Activated B cell treated with CpG ODN at 0.5 μM for 24 hours (primary cell): ENCODE results near the gene DIAPH3. TPM values are rescaled to one million over a fixed set of nuclear protein-coding genes. Genes with fewer than 3 reads are reported as not detected.

ENCODE experiments used
- ATAC-seq: fragments of 200-7000 bp; cut with Tn5 transposase; one replicate; pipeline ENCODE4 v1.10.0; 2021; ENCODE audit warnings: low read depth, mild to moderate bottlenecking, moderate library complexity
- CTCF ChIA-PET: fragments of 350-600 bp; sonication (Branson Sonifier 250); formaldehyde crosslinking; loops from one replicate; lab custom pipeline; 2021; ENCODE audit warnings: antibody characterized with exemption; lab: Charles Lee
- POLR2A ChIA-PET: fragments of 350-600 bp; sonication (Branson Sonifier 250); formaldehyde crosslinking; loops from one replicate; lab custom pipeline; 2021; ENCODE audit warnings: antibody characterized with exemption; lab: Charles Lee
- DNase-seq: peaks from one replicate; pipeline ENCODE4 v3.0.0; 2022
- H3K27ac Mint-ChIP-seq: one replicate; pipeline ENCODE4 v1.8.0; 2020; ENCODE audit warnings: mixed read lengths
- H3K27me3 Mint-ChIP-seq: one replicate; pipeline ENCODE4 v1.8.0; 2021; ENCODE audit warnings: mixed read lengths
- H3K36me3 Mint-ChIP-seq: one replicate; pipeline ENCODE4 v1.8.0; 2021; ENCODE audit warnings: low read depth, mixed read lengths
- H3K4me1 Mint-ChIP-seq: one replicate; pipeline ENCODE4 v1.8.0; 2021; ENCODE audit warnings: mixed read lengths
- H3K4me3 Mint-ChIP-seq: one replicate; pipeline ENCODE4 v1.8.0; 2020; ENCODE audit warnings: mild to moderate bottlenecking, mixed read lengths
- H3K9me3 Mint-ChIP-seq: one replicate; pipeline ENCODE4 v1.8.0; 2020; ENCODE audit warnings: mixed read lengths
- CTCF ChIP-seq: fragments of 200-600 bp; IDR thresholded peaks from one replicate; pipeline ENCODE4 v1.8.0; 2022; ENCODE audit warnings: antibody characterized with exemption, mild to moderate bottlenecking
- intact Hi-C: fragments of 100-400 bp; cut with micrococcal nuclease; formaldehyde crosslinking; loops from one replicate; pipeline ENCODE4 v1.15.1; 2024
- total RNA-seq: library from RNA; stranded (reverse); gene quantifications from 2 replicates; pipeline ENCODE4 v1.2.3, GENCODE V29; 2022

DIAPH3 gene
- total RNA-seq, 1 donor from 2014 or later = 0.38 TPM

DNA sequence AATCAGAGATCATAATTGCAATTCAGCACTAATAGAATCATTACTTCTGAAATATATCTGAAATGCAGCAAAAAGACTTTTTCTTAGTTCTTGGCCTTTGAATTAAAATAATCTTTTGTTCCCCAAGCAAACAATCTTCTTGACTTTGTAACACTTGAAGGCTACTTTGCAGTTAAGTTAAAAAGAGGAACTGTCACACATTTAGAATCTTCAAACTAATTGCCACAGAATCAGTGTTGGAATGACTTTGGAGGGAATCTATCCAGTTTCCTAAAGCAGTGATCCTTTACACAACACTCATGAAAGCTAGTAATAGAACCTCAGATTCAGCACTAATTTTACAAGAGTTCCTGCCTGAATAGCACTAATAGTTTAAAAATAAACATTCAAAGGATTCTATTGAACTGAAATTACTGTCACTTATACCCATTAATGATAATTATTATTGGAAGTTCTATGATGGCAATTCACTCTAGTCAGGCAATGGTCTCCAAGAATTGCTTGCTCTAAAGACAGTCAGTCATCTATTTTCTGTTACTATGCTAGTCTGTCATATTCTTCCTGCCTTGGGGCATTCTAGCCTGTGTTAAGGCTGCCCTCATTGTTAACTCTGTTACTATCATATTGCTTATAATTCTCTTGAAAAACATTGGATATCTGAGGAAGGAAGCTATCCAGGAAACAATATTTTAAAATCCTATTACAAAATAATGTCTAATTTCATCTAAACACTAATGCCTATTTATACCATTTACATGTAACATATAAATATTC is 362.4 kb downstream of the DIAPH3 start:
- H3K27ac Mint-ChIP-seq = no peak overlapping the region
- CTCF ChIA-PET = no interaction called here
- intact Hi-C loops = no loop called here
- POLR2A ChIA-PET = no interaction called here
- H3K27me3 Mint-ChIP-seq = no peaks in the 10 kb centered on the region
- H3K36me3 Mint-ChIP-seq = no peaks in the 10 kb centered on the region
- DNase-seq (no peak), ATAC-seq (no peak)
- no peak for TF ChIP-seq CTCF
- no peaks in the 10 kb centered on the region for H3K9me3 Mint-ChIP-seq
- no peak overlapping the region for H3K4me3 Mint-ChIP-seq
- no peaks in the 10 kb centered on the region for H3K4me1 Mint-ChIP-seq

- Mint-ChIP-seq H3K36me3 (no peaks in the 10 kb centered on the region), H3K4me1 (no peaks in the 10 kb centered on the region), H3K4me3 (no peak overlapping the region), H3K27me3 (no peaks in the 10 kb centered on the region), H3K27ac (no peak overlapping the region), H3K9me3 (no peaks in the 10 kb centered on the region)
- CTCF ChIA-PET = no interaction called here
- POLR2A ChIA-PET = no interaction called here
- no peak for TF ChIP-seq CTCF
- intact Hi-C loops = no loop called here
- ATAC-seq (no peak), DNase-seq (no peak)
Measured at GRCh38 chr13:59793107-59793506, 370.6 kb downstream of the DIAPH3 start.

DNA sequence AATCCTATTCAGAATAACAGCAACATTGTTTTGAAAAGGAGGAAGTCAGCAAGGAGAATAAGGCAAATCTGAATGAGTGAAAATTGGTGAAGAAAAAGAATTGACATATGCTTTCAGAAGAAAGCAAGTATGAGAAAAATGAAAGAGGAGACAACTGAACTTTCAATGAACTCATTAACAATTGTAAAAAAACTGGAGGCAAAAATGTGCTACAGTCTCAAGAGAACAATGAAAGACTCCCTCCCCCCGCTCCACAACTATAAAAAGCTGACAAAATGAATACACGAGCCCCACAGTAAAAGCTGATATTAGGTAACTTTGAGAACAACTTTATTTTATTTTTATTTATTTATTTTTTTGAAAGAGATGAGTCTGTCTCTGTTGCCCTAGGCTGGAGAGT is 373.1 kb downstream of the DIAPH3 start:
- Mint-ChIP-seq H3K9me3 (no peaks in the 10 kb centered on the region), H3K36me3 (no peaks in the 10 kb centered on the region), H3K4me3 (no peak overlapping the region), H3K27me3 (no peaks in the 10 kb centered on the region), H3K4me1 (no peaks in the 10 kb centered on the region), H3K27ac (no peak overlapping the region)
- no peak for ATAC-seq
- TF ChIP-seq CTCF = no peak
- DNase-seq = no peak
- CTCF ChIA-PET = no interaction called here
- POLR2A ChIA-PET = no interaction called here
- intact Hi-C loops = no loop called here

DNA sequence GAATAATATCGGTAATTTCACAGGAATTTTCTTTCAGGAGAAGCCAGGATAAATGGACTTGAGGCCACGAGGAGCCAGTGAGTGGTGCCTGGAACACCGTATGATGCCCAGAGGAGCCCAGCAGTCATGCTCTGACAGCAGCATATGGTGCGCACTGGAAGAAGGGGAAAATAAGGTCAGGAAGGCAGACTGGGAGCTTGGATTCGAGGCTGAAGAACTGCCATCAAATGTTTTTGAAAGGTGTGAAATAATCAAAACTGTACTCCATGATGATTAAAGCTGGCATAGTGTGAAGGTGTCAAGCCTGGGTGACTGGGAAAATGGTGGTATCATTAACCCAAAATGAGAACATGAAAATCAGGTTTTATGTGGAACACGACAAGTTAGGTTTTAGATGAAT is 374.2 kb downstream of the DIAPH3 start:
- no peak overlapping the region for H3K4me3 Mint-ChIP-seq
- ChIA-PET POLR2A (no interaction called here), CTCF (no interaction called here)
- H3K36me3 Mint-ChIP-seq = no peaks in the 10 kb centered on the region
- intact Hi-C loops = no loop called here
- H3K27ac Mint-ChIP-seq = no peak overlapping the region
- no peak for ATAC-seq
- H3K4me1 Mint-ChIP-seq = no peaks in the 10 kb centered on the region
- no peak for TF ChIP-seq CTCF
- no peak for DNase-seq
- no peaks in the 10 kb centered on the region for H3K9me3 Mint-ChIP-seq
- H3K27me3 Mint-ChIP-seq = no peaks in the 10 kb centered on the region

DNA sequence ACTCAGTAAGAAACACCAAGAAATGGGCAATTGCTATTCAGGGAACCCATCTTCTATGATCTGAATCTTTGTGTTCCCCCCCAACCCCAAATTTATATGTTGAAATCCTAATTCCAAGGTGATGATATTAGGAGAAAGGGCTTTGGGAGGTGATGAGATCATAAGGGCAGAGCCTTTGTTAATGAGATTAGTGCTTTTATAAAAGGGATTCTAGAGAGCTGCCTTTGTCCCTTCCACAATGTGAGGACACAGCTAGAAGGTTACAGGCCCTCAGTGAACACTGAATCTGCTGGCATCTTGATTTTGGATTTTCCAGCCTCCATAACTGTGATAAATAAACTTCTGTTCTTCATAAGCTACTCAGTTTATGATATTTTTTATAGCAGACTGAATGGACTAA is 376.0 kb downstream of the DIAPH3 start:
- intact Hi-C loops = no loop called here
- DNase-seq (no peak), ATAC-seq (no peak)
- Mint-ChIP-seq H3K4me3 (no peak overlapping the region), H3K9me3 (no peaks in the 10 kb centered on the region), H3K27me3 (no peaks in the 10 kb centered on the region), H3K27ac (no peak overlapping the region), H3K36me3 (no peaks in the 10 kb centered on the region), H3K4me1 (no peaks in the 10 kb centered on the region)
- no peak for TF ChIP-seq CTCF
- POLR2A ChIA-PET = no interaction called here
- CTCF ChIA-PET = no interaction called here
